ENCODE measurements around the gene LOX.

The LOX gene

GRCh38 chr5:122054266-122054665 lies 23.8 kb downstream of the LOX start:
- DNase-seq (ENCODE audit: low read depth in 2 of 2): no peak

DNA sequence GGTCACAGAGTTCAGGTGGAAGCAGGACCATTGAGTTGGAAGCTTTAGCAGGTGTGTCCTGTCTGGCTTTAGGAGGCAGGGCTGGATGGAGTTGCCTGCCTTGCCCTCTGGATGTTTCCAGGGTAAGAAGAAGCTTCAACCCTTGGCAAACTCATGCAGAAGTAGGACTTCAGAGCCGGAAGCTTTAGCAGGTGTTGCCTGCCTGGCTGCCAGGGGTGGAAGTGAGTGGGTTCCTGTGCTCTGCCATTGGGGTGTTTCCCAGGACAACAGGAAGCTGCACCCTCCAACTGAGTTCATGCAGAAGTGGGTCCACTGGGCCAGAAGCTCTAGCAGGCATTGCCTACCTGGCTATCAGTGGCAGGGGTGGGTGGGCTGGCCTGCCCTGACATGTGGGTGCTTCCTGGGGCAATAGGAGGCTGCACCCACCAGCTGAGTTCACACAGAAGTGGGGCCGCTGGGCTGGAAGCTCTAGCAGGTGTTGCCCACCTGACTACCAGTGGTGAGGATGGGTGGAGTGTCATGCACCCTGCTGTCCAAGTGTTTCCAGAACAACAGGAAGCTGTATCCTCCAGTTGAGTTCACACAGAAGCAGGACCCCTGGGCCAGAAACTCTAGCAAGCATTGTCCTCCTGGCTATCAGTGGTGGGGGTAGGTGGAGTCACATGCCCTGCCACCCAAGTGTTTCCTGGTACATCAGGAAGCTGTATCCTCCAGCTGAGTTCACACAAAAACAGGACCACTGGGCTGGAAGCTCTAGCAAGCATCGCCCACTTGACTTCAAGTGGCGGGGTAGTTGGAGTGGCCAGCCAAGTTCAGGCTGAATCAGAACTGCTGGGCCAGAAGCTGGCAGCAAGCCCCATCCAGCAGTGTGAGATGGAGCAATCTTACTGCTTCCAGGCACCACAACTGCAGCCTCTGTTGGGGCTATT lies 24.6 kb downstream of the LOX start:
- DNase-seq (ENCODE audit: low read depth in 2 of 2): no peak

- no peak for DNase-seq (ENCODE audit: low read depth in 2 of 2)
These were observed 26.5 kb downstream of the LOX start for GRCh38 chr5:122051569-122051968.

DNA sequence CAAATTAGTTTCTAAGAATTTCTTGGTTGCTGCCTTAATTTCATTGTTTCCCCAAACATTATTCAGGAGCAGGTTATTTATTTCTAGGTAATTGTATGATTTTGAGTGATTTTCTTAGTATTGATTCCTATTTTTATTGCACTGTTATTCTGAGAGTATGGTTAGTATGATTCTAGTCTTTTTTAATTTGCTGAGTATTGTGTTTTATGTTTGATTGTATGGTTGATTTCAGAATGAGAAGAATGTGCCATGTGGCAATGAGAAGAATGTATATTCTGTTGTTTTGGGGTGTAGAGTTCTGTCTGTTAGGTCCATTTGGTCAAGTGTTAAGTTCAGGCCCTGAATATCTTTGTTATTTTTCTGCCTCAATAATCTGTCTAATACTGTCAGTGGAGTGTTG lies 27.1 kb downstream of the LOX start:
- no peak for DNase-seq (ENCODE audit: low read depth in 2 of 2)

- DNase-seq (ENCODE audit: low read depth in 2 of 2): no peak
These were observed 37.3 kb downstream of the LOX start for GRCh38 chr5:122040636-122041302.

DNA sequence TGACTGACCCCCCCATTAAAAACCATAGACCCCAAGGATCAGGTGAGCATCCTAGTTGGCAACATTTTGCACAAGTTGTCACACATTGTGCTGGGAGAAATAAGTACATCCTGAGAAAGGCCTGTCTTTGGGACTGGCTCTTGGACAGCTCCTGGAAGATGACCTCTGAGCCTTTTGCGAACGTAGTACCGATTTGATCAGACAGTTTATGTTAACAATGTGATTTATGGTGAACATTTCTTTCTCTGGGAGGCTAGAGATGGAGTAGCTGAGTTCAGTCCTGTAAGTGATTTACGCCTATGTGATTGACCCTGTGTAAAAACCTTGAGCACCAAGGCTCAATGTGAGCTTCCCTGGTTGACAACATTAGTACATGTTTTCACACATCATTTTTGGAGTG lies 41.7 kb downstream of the LOX start:
- no peak for DNase-seq (ENCODE audit: low read depth in 2 of 2)

DNA sequence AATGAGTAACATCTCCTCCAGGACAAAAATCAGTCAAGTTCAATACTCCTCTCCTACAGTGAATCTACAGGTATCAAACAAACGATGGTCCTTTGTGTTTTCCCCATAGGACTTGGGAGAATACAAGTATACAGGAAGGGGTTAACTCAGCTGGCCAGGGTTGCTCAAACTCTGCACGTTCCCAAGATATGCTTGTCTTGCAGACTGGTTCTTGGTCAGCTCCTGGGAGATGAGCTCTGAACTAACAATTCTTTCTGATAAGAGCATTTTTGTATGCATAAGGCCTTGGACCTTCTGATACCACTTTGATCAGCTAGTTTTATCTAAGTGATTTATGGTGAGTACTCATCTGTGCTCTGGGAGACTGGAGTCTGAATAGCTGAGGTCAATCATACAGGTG lies 42.1 kb downstream of the LOX start:
- DNase-seq (ENCODE audit: low read depth in 2 of 2): no peak

GRCh38 chr5:122031836-122032235 lies 46.2 kb downstream of the LOX start:
- DNase-seq (ENCODE audit: low read depth in 2 of 2): no peak

- DNase-seq (ENCODE audit: low read depth in 2 of 2): no peak
These were observed 47.8 kb downstream of the LOX start for GRCh38 chr5:122030251-122030650.

DNA sequence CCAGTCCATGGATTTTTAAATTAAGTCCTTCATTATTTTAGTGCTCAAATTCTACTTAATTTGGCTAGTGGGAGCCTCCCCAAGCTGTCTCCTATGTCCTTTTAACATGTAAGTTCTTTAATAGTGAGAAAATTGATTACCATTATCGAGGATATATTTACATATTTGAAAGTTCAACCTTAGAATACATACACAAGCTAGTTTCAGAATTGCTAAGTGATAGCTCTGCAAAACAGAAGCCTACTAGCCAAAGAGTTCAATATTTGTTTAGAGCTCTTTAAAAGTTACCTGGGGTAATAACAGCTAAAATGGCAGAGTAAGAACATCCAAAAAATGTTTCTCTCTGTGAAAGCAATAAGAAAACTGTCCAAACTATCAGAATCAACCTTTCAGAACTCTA lies 48.2 kb downstream of the LOX start:
- no peak for DNase-seq (ENCODE audit: low read depth in 2 of 2)

- no peak for DNase-seq (ENCODE audit: low read depth in 2 of 2)
These were observed 55.1 kb downstream of the LOX start for GRCh38 chr5:122022966-122023365.

GRCh38 chr5:122019919-122020590 lies 58.0 kb downstream of the LOX start:
- DNase-seq (ENCODE audit: low read depth in 2 of 2): no peak

- no peak for DNase-seq (ENCODE audit: low read depth in 2 of 2)
These were observed 62.6 kb downstream of the LOX start for GRCh38 chr5:122015471-122015870.

DNA sequence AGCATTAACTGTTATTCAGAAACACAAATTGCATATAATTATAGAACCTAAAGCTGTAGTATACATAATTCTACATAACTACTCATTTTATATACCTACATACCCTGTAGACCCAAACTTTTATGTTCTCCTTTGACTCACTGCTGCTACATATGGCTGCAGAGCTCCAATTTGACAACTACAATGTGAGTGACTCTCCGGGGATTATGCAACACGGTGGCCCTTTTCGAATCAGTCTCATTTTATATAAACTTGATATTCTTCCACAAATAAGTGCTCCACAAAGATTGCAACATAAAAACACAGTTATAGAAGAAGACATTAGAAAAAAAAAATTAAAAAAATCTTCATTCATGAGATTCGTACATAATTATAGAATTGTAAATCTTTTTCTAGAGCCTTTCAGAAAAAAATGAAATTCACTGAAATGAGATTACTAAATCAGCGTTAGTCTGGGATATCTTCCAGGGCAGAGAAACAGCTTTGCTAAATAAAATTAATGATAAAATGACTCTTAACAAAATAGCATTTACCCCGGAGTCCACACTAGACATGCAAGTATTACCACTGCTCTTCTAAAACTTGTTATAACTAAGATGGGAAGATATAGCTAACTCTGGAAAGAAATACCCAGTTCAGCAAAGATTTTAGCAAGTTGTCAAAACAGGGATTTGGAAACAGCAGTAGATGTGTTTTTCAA lies 63.7 kb downstream of the LOX start:
- no peak for DNase-seq (ENCODE audit: low read depth in 2 of 2)

Measured in stimulated activated CD8-positive, alpha-beta memory T cell treated with anti-CD3 and anti-CD28 coated beads, Interleukin-2, amount 100 ng/mL, for 1 hour (primary cell).